ENCODE measurements around the gene MUC5AC. TPM values are rescaled to one million over a fixed set of nuclear protein-coding genes. Genes with fewer than 3 reads are reported as not detected.

Gene MUC5AC
- polyA plus RNA-seq, 1 donor (not counting 4 experiments of a cell fraction or from before 2014, with no cell fraction given): not detected

- no peak for FAIRE-seq
- Histone ChIP-seq H3K4me3 (ENCODE audit: control insufficient read depth in 2 of 3, extremely low read depth in 1 of 3, insufficient read depth in 2 of 3, low read depth in 1 of 3, low read length in 3 of 3) (no peak overlapping the region), H3K36me3 (ENCODE audit: control insufficient read depth in 2 of 2, extremely low read depth in 1 of 2, insufficient read depth in 2 of 2, low read length in 2 of 2) (no peaks in the 10 kb centered on the region), H4K20me1 (ENCODE audit: control insufficient read depth, extremely low read depth, insufficient read depth, low read length) (no peaks in the 10 kb centered on the region), H3K4me1 (ENCODE audit: control insufficient read depth, extremely low read depth, insufficient read depth, low read length) (no peaks in the 10 kb centered on the region), H3K79me2 (ENCODE audit: control insufficient read depth, insufficient read depth, low read length) (no peaks in the 10 kb centered on the region), H3K9ac (ENCODE audit: control insufficient read depth, extremely low read depth, insufficient read depth, low read length) (no peak overlapping the region), H3K9me1 (ENCODE audit: control insufficient read depth, extremely low read depth, insufficient read depth, low read length) (no peaks in the 10 kb centered on the region), H2AFZ (ENCODE audit: control insufficient read depth, low read length) (no peak overlapping the region), H3K4me2 (ENCODE audit: control insufficient read depth, extremely low read depth, insufficient read depth, low read depth, low read length) (no peak overlapping the region), H3K27me3 (ENCODE audit: control insufficient read depth, extremely low read depth, insufficient read depth, low read length) (peaks cover 11% of the 10 kb centered on the region), H3K9me3 (ENCODE audit: control insufficient read depth, low read depth, low read length) (no peaks in the 10 kb centered on the region), H3K27ac (ENCODE audit: control insufficient read depth, insufficient read depth, low read length) (no peak overlapping the region)
- TF ChIP-seq CTCF (optimal IDR thresholded peaks at IDR 0.05 in 1 of 3, IDR thresholded peaks at IDR 0.05 in 1 of 3, conservative IDR thresholded peaks at IDR 0.05 in 1 of 3; ENCODE audit: extremely low read depth in 1 of 3, insufficient read depth in 2 of 3, low read length in 3 of 3) (no peak), EZH2 (IDR thresholded peaks at IDR 0.05; ENCODE audit: low read length) (no peak)
- dilution Hi-C loops (cut with MboI; ENCODE audit: extremely low pct_ligation_motif_present, low sequenced_read_pairs): no loop called here
- no peak for DNase-seq (ENCODE audit: low read depth, low spot score)
Measured at GRCh38 chr11:1194231-1194976, 36.7 kb downstream of the MUC5AC start.

GRCh38 chr11:1194977-1195681 is 37.4 kb downstream of the MUC5AC start:
- H3K4me1 ChIP-seq (ENCODE audit: control insufficient read depth, extremely low read depth, insufficient read depth, low read length): no peaks in the 10 kb centered on the region
- FAIRE-seq (no peak), DNase-seq (ENCODE audit: low read depth, low spot score) (no peak)
- no peaks in the 10 kb centered on the region for H3K9me1 ChIP-seq (ENCODE audit: control insufficient read depth, extremely low read depth, insufficient read depth, low read length)
- TF ChIP-seq CTCF (optimal IDR thresholded peaks at IDR 0.05 in 1 of 3, IDR thresholded peaks at IDR 0.05 in 1 of 3, conservative IDR thresholded peaks at IDR 0.05 in 1 of 3; ENCODE audit: extremely low read depth in 1 of 3, insufficient read depth in 2 of 3, low read length in 3 of 3) (no peak), EZH2 (IDR thresholded peaks at IDR 0.05; ENCODE audit: low read length) (no peak)
- H3K79me2 ChIP-seq (ENCODE audit: control insufficient read depth, insufficient read depth, low read length): no peaks in the 10 kb centered on the region
- no peaks in the 10 kb centered on the region for H4K20me1 ChIP-seq (ENCODE audit: control insufficient read depth, extremely low read depth, insufficient read depth, low read length)
- no peak overlapping the region for H3K4me3 ChIP-seq (ENCODE audit: control insufficient read depth in 2 of 3, extremely low read depth in 1 of 3, insufficient read depth in 2 of 3, low read depth in 1 of 3, low read length in 3 of 3)
- peaks cover 18% of the 10 kb centered on the region for H3K27me3 ChIP-seq (ENCODE audit: control insufficient read depth, extremely low read depth, insufficient read depth, low read length)
- no peaks in the 10 kb centered on the region for H3K36me3 ChIP-seq (ENCODE audit: control insufficient read depth in 2 of 2, extremely low read depth in 1 of 2, insufficient read depth in 2 of 2, low read length in 2 of 2)
- H2AFZ ChIP-seq (ENCODE audit: control insufficient read depth, low read length): no peak overlapping the region
- no peak overlapping the region for H3K4me2 ChIP-seq (ENCODE audit: control insufficient read depth, extremely low read depth, insufficient read depth, low read depth, low read length)
- dilution Hi-C loops (cut with MboI; ENCODE audit: extremely low pct_ligation_motif_present, low sequenced_read_pairs): no loop called here
- H3K27ac ChIP-seq (ENCODE audit: control insufficient read depth, insufficient read depth, low read length): no peak overlapping the region
- no peaks in the 10 kb centered on the region for H3K9me3 ChIP-seq (ENCODE audit: control insufficient read depth, low read depth, low read length)
- no peak overlapping the region for H3K9ac ChIP-seq (ENCODE audit: control insufficient read depth, extremely low read depth, insufficient read depth, low read length)
